ENCODE measurements around the gene MOBP.

- TF ChIP-seq CTCF (IDR thresholded peaks at IDR 0.05; ENCODE audit: low read depth, low read length, poor library complexity, severe bottlenecking) (no peak), EZH2phosphoT487 (IDR thresholded peaks at IDR 0.05; ENCODE audit: borderline replicate concordance, low read length) (no peak)
Measured at GRCh38 chr3:39478226-39478625, 10.7 kb downstream of the MOBP start.
